ENCODE data around the gene CEP57L1.
"Not testable (repeated sequence)": the region's sequence is repeated elsewhere in the genome, so short reads cannot be mapped to it uniquely, and the experiment has no call there.

CEP57L1 gene

GRCh38 chr6:109112663-109113062 is 17.4 kb downstream of the CEP57L1 start:
- DNase-seq (ENCODE audit: low spot score): not testable (repeated sequence)

- DNase-seq (ENCODE audit: low spot score): no peak
Measured at GRCh38 chr6:109117346-109118035, 22.2 kb downstream of the CEP57L1 start.

DNA sequence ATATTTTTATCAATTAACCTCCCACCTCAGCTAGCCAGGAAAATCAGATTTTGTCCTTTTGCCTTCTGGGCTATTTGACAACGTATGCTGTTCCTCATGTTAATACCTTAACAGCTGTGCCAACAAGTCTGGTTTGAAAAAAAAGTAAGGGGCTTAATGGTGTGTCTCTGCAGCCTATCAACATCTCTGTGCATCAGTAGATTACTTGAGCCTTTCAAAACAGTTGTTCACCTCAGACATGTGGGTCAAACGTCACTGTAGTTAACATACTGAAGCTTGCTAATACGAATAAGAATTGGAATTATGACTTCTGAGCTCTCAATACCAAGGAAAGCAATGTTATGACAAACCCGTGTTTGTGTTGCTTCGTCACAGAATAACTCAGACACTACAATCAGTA is 23.0 kb downstream of the CEP57L1 start:
- DNase-seq (ENCODE audit: low spot score): no peak

- no peak for DNase-seq (ENCODE audit: low spot score)
Measured at GRCh38 chr6:109118871-109119354, 23.6 kb downstream of the CEP57L1 start.

- DNase-seq (ENCODE audit: low spot score): no peak
Measured at GRCh38 chr6:109121411-109121810, 26.1 kb downstream of the CEP57L1 start.

- DNase-seq (ENCODE audit: low spot score): no peak
Measured at GRCh38 chr6:109124219-109124618, 28.9 kb downstream of the CEP57L1 start.

- DNase-seq (ENCODE audit: low spot score): no peak
Measured at GRCh38 chr6:109125504-109125903, 30.2 kb downstream of the CEP57L1 start.

DNA sequence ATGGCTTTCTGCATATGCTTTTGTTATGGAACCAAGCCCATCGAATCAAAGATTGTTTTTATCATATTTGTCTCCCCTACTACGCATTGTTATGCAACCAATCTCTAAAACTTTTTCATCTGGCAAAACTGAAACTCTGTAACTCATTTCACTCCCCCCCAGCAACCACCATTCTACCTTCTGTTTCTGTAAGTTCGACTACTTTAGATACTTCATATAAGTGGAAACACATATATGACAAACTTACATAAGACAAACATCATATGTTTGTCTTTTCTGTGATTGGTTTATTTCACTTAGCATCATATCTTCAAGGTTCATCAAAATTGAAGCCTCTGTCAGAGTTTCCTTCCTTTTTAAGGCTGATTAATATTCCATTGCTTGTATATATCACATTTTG is 34.8 kb downstream of the CEP57L1 start:
- no peak for DNase-seq (ENCODE audit: low spot score)

- DNase-seq (ENCODE audit: low spot score): not testable (repeated sequence)
Measured at GRCh38 chr6:109135600-109135999, 40.3 kb downstream of the CEP57L1 start.

DNA sequence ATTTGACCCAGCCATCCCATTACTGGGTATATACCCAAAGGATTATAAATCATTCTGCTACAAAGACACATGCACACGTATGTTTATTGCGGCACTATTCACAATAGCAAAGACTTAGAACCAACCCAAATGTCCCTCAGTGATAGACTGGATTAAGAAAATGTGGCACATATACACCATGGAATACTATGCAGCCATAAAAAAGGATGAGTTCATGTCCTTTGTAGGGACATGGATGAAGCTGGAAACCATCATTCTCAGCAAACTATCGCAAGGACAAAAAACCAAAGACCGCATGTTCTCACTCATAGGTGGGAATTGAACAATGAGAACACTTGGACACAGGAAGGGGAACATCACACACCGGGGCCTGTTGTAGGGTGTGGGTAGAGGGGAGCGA is 40.7 kb downstream of the CEP57L1 start:
- not testable (repeated sequence) for DNase-seq (ENCODE audit: low spot score)

DNA sequence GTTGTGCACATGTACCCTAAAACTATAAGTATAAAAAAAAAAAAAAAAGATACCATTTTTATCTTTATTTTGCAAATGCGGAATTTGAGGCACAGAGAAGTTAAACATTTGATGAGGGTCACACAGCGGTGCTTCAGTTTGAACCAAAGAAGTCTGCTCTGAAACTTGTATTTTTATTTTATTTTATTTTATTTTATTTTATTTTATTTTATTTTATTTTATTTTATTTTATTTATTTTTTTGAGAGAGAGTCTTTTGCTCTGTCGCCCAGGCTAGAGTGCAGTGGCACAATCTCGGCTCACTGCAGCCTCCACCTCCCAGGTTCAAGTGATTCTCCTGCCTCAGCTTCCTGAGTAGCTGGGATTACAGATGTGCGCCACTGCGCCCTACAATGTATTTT is 41.2 kb downstream of the CEP57L1 start:
- DNase-seq (ENCODE audit: low spot score): not testable (repeated sequence)

DNA sequence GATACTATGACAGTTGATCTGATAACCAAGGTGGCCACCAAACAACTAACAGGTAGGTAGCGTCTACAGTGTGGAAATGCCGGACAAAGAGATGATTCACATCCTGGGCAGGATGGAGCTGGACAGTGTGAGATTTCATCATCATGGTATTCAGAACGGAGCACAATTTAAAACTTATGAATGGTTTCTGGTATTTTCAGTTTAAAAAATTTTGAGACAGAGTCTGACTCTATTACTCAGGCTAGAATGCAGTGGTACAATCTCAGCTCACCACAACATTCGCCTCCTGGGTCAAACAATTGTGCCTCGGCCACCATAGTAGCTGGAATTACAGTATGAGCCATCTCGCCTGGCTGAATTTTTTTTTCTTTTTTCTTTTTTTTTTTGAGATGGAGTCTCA is 43.8 kb downstream of the CEP57L1 start:
- DNase-seq (ENCODE audit: low spot score): no peak

DNA sequence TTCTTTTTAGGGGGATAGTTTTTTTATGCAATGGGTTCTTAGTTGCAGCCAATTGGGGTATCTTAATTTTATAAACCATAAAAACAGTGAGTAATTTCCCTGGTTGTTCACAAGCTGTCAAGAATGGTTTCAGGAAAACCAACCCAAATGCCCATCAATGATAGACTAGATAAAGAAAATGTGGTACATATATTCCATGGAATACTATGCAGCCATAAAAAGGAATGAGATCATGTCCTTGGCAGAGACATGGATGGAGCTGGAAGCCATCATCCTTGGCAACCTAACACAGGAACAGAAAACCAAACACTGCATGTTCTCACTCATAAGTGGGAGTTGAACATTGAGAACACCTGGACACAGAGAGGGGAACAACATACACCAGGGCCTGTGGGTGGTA is 46.8 kb downstream of the CEP57L1 start:
- not testable (repeated sequence) for DNase-seq (ENCODE audit: low spot score)

DNA sequence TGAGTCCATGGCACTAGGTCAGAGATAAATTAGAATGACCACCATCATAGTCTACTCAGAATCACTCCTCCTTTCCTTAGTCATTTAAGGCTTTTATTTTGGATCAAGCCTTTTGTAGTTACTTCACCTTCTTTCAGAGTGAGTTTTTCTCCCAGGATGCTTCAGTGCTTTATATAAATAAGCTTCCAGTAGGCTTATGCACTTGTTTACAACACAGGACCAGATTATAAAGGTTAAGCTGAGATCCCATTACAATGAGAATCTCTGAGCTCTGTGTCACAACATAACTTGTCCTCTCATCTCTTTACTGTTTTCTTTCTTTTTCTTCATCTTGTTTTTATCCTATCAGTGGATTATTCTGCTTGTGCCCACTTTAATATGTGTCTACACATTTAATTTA is 47.9 kb downstream of the CEP57L1 start:
- DNase-seq (ENCODE audit: low spot score): no peak

DNA sequence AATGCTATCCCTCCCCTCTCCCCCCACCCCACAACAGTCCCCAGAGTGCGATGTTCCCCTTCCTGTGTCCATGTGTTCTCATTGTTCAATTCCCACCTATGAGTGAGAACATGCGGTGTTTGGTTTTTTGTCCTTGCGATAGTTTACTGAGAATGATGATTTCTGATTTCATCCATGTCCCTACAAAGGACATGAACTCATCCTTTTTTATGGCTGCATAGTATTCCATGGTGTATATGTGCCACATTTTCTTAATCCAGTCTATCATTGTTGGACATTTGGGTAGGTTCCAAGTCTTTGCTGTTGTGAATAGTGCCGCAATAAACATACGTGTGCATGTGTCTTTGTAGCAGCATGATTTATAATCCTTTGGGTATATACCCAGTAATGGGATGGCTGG is 52.9 kb downstream of the CEP57L1 start:
- DNase-seq (ENCODE audit: low spot score): not testable (repeated sequence)

DNA sequence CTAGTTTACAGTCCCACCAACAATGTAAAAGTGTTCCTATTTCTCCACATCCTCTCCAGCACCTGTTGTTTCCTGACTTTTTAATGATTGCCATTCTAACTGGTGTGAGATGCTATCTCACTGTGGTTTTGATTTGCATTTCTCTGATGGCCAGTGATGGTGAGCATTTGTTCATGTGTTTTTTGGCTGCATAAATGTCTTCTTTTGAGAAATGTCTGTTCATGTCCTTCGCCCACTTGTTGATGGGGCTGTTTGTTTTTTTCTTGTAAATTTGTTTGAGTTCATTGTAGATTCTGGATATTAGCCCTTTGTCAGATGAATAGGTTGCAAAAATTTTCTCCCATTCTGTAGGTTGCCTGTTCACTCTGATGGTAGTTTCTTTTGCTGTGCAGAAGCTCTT is 53.4 kb downstream of the CEP57L1 start:
- not testable (repeated sequence) for DNase-seq (ENCODE audit: low spot score)

DNA sequence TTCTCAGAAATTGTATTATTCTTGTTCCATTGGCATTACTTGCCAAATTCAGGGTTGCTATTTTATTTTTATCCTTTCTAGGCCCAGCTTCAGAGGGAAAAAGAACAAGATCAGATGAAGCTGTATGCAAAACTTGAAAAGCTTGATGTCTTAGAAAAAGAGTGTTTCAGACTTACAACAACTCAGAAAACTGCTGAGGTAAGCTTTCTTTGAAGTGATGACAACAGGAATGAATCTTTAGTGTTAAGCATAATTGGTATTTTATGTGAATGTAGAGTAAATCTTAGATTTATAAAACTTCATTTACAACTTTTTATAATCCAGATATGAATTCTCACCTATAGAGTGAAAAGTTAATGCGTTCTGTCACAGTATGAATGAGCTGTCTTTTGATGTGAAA is 58.4 kb downstream of the CEP57L1 start:
- no peak for DNase-seq (ENCODE audit: low spot score)

DNA sequence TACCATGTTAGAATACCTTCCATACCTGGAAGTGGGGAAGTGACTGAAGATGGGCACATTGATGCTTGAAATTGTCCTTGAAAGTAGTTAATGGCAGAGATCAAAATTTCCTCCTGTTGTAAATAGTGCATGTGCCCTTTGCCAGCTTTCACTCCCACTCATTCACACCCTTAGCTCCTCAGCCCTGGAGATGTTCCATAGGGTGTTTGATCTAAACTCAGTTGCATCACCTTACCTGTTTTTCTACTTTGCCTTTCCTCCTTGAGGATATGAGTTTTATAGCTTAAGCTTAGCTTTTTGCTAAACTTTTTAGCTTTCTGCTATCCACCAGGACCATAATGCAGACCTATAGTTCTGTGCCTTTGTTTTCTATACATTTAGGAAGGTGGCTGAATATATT is 69.0 kb downstream of the CEP57L1 start:
- DNase-seq (ENCODE audit: low spot score): no peak

- DNase-seq (ENCODE audit: low spot score): no peak
Measured at GRCh38 chr6:109165392-109165974, 70.2 kb downstream of the CEP57L1 start.

- DNase-seq (ENCODE audit: low spot score): no peak
Measured at GRCh38 chr6:109166673-109167072, 71.4 kb downstream of the CEP57L1 start.

- no peak for DNase-seq (ENCODE audit: low spot score)
Measured at GRCh38 chr6:109167562-109167961, 72.3 kb downstream of the CEP57L1 start.

GRCh38 chr6:109170333-109170732 is 75.0 kb downstream of the CEP57L1 start:
- no peak for DNase-seq (ENCODE audit: low spot score)

DNA sequence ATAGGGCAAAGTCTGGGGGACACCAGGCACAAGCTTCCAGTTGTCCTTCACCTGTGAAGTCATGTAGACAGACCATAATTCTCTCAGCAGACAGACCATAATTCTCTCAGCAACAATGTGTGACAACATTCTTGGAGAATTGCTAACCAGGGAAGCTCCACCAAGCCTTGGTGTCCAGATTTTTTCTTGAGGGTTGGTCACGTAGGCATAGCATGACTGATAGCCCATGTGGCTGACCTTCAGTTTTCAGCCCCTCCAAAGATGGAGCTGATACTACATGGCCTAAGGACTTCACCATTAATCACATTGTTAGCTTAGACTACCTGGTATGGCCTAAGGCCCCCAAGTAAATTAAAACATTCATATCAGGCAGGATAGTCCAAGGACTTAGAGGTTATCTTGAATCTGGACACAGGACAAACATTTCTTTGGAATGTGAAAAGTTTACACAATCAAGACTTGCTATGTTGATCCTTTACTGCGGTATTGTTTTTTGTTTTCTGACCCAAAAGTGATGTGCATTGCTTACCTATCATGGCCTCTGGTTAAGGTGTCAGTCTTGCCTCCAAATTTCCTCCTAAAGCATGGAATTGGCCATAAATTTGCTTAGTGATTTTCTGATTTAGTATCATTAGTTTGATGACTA is 76.9 kb downstream of the CEP57L1 start:
- no peak for DNase-seq (ENCODE audit: low spot score)
